ENCODE measurements around the gene TUBGCP3. TPM values are rescaled to one million over a fixed set of nuclear protein-coding genes. Genes with fewer than 3 reads are reported as not detected.
A peak's percentile ranks its signal among the peaks of the same experiment; 100 is the strongest.

TUBGCP3 gene
- total RNA-seq, 1 experiment from 2014 or later, result 37.3 TPM

GRCh38 chr13:112477070-112477619 is 110.8 kb downstream of the TUBGCP3 start:
- Histone ChIP-seq H3K79me1 (ENCODE audit: insufficient read depth, low read depth, low read length, poor library complexity, severe bottlenecking) (no peaks in the 10 kb centered on the region), H2AFZ (ENCODE audit: low read length) (no peak overlapping the region), H2BK15ac (ENCODE audit: low read depth, low read length) (no peak overlapping the region), H3K4me1 (ENCODE audit: insufficient read depth, low read length) (no peaks in the 10 kb centered on the region), H3K56ac (ENCODE audit: insufficient read length, low read depth, low read length) (no peak overlapping the region), H3K9ac (ENCODE audit: extremely low read depth, insufficient read length, low read length) (no peak overlapping the region), H3T11ph (ENCODE audit: low read length) (no peak overlapping the region), H2BK20ac (ENCODE audit: low read depth, low read length, poor library complexity, severe bottlenecking) (no peak overlapping the region), H2BK5ac (ENCODE audit: insufficient read length, low read length) (no peak overlapping the region), H4K8ac (replicated peaks; ENCODE audit: insufficient read length, low read depth, low read length) (no peak overlapping the region), H3K27me3 (ENCODE audit: insufficient read depth, low read length) (no peaks in the 10 kb centered on the region), H3K14ac (ENCODE audit: insufficient read depth, low read length) (no peak overlapping the region), H3K4ac (ENCODE audit: low read depth, low read length) (no peak overlapping the region), H3K18ac (ENCODE audit: insufficient read length, low read depth, low read length) (no peak overlapping the region), H3K4me2 (ENCODE audit: insufficient read depth, insufficient read length, low read length) (no peak overlapping the region), H4K20me1 (ENCODE audit: control insufficient read depth, insufficient read depth, insufficient read length) (no peaks in the 10 kb centered on the region), H2AK5ac (ENCODE audit: insufficient read length, low read length) (no peak overlapping the region), H4K91ac (ENCODE audit: insufficient read length, low read depth, low read length) (no peak overlapping the region), H2BK120ac (ENCODE audit: low read depth, low read length, poor library complexity, severe bottlenecking) (no peak overlapping the region), H4K5ac (ENCODE audit: insufficient read length, low read depth, low read length) (no peak overlapping the region), H3K23me2 (ENCODE audit: insufficient read length, low read depth, low read length, poor library complexity, severe bottlenecking) (no peaks in the 10 kb centered on the region), H3K23ac (ENCODE audit: insufficient read length, low read depth, low read length) (no peak overlapping the region), H2BK12ac (ENCODE audit: insufficient read length, low read depth, low read length) (no peak overlapping the region), H3K9me3 (ENCODE audit: control insufficient read depth, low read depth, low read length) (no peaks in the 10 kb centered on the region), H3K79me2 (ENCODE audit: insufficient read depth, low read length) (no peaks in the 10 kb centered on the region), H3K27ac (ENCODE audit: insufficient read length, low read depth, low read length) (no peak overlapping the region)
- DNase-seq, result no peak
- H3K27me3 Mint-ChIP-seq (ENCODE audit: low read depth), result peaks cover 2% of the 10 kb centered on the region
- no peak overlapping the region for H3K4me3 Mint-ChIP-seq
- H3K9me3 Mint-ChIP-seq, result no peaks in the 10 kb centered on the region; a peak in 2 of 5 replicates
- H3K27ac Mint-ChIP-seq, result peak overlapping the region in 1 of 3 experiments; percentile 22; a peak in 1 of 7 replicates
- TF ChIP-seq, protein P1, sequence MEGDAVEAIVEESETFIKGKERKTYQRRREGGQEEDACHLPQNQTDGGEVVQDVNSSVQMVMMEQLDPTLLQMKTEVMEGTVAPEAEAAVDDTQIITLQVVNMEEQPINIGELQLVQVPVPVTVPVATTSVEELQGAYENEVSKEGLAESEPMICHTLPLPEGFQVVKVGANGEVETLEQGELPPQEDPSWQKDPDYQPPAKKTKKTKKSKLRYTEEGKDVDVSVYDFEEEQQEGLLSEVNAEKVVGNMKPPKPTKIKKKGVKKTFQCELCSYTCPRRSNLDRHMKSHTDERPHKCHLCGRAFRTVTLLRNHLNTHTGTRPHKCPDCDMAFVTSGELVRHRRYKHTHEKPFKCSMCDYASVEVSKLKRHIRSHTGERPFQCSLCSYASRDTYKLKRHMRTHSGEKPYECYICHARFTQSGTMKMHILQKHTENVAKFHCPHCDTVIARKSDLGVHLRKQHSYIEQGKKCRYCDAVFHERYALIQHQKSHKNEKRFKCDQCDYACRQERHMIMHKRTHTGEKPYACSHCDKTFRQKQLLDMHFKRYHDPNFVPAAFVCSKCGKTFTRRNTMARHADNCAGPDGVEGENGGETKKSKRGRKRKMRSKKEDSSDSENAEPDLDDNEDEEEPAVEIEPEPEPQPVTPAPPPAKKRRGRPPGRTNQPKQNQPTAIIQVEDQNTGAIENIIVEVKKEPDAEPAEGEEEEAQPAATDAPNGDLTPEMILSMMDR (conservative IDR thresholded peaks at IDR 0.05), result no peak
- H3K36me3 Mint-ChIP-seq (ENCODE audit: insufficient read depth in 1 of 3, low read depth in 3 of 3), result 0 out of 7 replicates have a peak, but pooled peaks cover 0 to 3% (median 0%) of the 10 kb centered on the region in 3 experiments
- no CpG with 5 or more reads among the region's 9 CpGs for WGBS (ENCODE audit: extremely low coverage, insufficient read length, low lambda C conversion rate)
- H3K4me1 Mint-ChIP-seq, result no peaks in the 10 kb centered on the region

All from H9 (cell line).